GM12878 (cell line): ENCODE data around the gene PALLD. TPM values are rescaled to one million over a fixed set of nuclear protein-coding genes. Genes with fewer than 3 reads are reported as not detected.
A peak's percentile ranks its signal among the peaks of the same experiment; 100 is the strongest.

Source experiments
- ATAC-seq: fragments of 200-7000 bp; cut with Tn5 transposase; 3 replicates; pipeline ENCODE4 v1.9.1; 2020; ENCODE audit warnings: mild to moderate bottlenecking, moderate library complexity
- BruUV-seq: library from RNA; stranded (reverse); fragments of 400-500 nt; replicated peaks from 2 replicates; lab custom pipeline; 2021; lab: Mats Ljungman, UMichigan
- CTCF ChIA-PET: fragments of 300-600 bp; sonication (Branson Sonifier 250); formaldehyde crosslinking; extraction: SDS; loops from one replicate; lab custom pipeline; 2021; ENCODE audit warnings: inconsistent platforms; lab: Yijun Ruan, JAX
- POLR2A ChIA-PET: fragments of 350-600 bp; formaldehyde crosslinking; extraction: SDS; loops from one replicate; lab custom pipeline; 2021; ENCODE audit warnings: inconsistent platforms; lab: Charles Lee
- RAD21 ChIA-PET: fragments of 300-600 bp; sonication (Branson Sonifier 250); formaldehyde crosslinking; loops from one replicate; lab custom pipeline; 2023; ENCODE audit warnings: antibody characterized with exemption; ENCODE audit not compliant: unreplicated experiment; lab: Charles Lee
- SMC1A ChIA-PET: fragments of 300-600 bp; sonication (Branson Sonifier 250); formaldehyde crosslinking; loops from one replicate; lab custom pipeline; 2023; ENCODE audit not compliant: unreplicated experiment, uncharacterized antibody; lab: Charles Lee
- DNase-seq: peaks from one replicate; pipeline ENCODE4 v3.0.0-alpha.2; 2011; ENCODE audit warnings: low read depth, low spot score
- FAIRE-seq: peaks from 3 replicates; lab custom pipeline; 2011; peaks lifted over from hg19 to GRCh38; lab: Jason Lieb, UNC
- H2AFZ ChIP-seq: 2 replicates; pipeline ENCODE4 v1.6.0; 2011; ENCODE audit warnings: low read depth, low read length, control low read depth; ENCODE audit not compliant: control insufficient read depth
- H3K27ac ChIP-seq: 2 replicates; pipeline ENCODE4 v1.5.1; 2011; ENCODE audit warnings: control low read depth; ENCODE audit not compliant: control insufficient read depth, insufficient read depth
- H3K27me3 ChIP-seq, 2 experiments: replicated peaks in 1 of 2; 2 replicates each; pipeline versions ENCODE4 v1.6.0 to v1.6.1; 2011; ENCODE audit warnings: low read length in 1 of 2; ENCODE audit not compliant: control insufficient read depth in 2 of 2, insufficient read depth in 2 of 2
- H3K36me3 ChIP-seq, 2 experiments: 2 replicates each; pipeline ENCODE4 v1.5.1; 2011; ENCODE audit warnings: low read length in 1 of 2; ENCODE audit not compliant: control insufficient read depth in 2 of 2, insufficient read depth in 2 of 2
- H3K4me1 ChIP-seq: 2 replicates; pipeline ENCODE4 v1.6.1; 2011; ENCODE audit warnings: mild to moderate bottlenecking, low read length, moderate library complexity, mixed read lengths; ENCODE audit not compliant: control insufficient read depth, insufficient read depth
- H3K4me2 ChIP-seq: 2 replicates; pipeline ENCODE4 v1.6.0; 2011; ENCODE audit warnings: control low read depth; ENCODE audit not compliant: control insufficient read depth, insufficient read depth
- H3K4me3 ChIP-seq: fragments of 200-600 bp; sonication (generic); 2 replicates; pipeline ENCODE4 v1.5.1; 2016
- H3K79me2 ChIP-seq: 2 replicates; pipeline ENCODE4 v1.6.0; 2011; ENCODE audit warnings: low read length; ENCODE audit not compliant: control insufficient read depth, insufficient read depth
- H3K9ac ChIP-seq: 2 replicates; pipeline ENCODE4 v1.8.0; 2011; ENCODE audit warnings: low read length, control low read depth, mixed read lengths; ENCODE audit not compliant: control insufficient read depth, insufficient read depth
- H3K9me3 ChIP-seq: replicated peaks from 3 replicates; pipeline ENCODE4 v1.5.1; 2011; ENCODE audit warnings: mild to moderate bottlenecking, low read length; ENCODE audit not compliant: control insufficient read depth, insufficient read depth
- H4K20me1 ChIP-seq: 2 replicates; pipeline ENCODE4 v1.6.0; 2011; ENCODE audit not compliant: control insufficient read depth, insufficient read depth
- BCL3 ChIP-seq: IDR thresholded peaks from 2 replicates; pipeline ENCODE4 v1.6.1; 2011; ENCODE audit warnings: borderline replicate concordance, low read depth, mild to moderate bottlenecking, moderate library complexity, low read length; ENCODE audit not compliant: insufficient read depth, poor library complexity, severe bottlenecking
- DPF2 ChIP-seq: fragments of 450-650 bp; IDR thresholded peaks from 2 replicates; pipeline ENCODE4 v1.6.1; 2017; ENCODE audit warnings: mild to moderate bottlenecking
- FOXK2 ChIP-seq: fragments of 450-650 bp; IDR thresholded peaks from 2 replicates; pipeline ENCODE4 v1.6.1; 2017; ENCODE audit warnings: mild to moderate bottlenecking, moderate library complexity
- JUND ChIP-seq: IDR thresholded peaks from 2 replicates; pipeline ENCODE4 v1.6.1; 2012; ENCODE audit warnings: low read depth, mild to moderate bottlenecking, low read length, improper control_type of control experiment, moderate library complexity
- LARP7 ChIP-seq: fragments of 450-650 bp; IDR thresholded peaks from 2 replicates; pipeline ENCODE4 v1.6.1; 2017; ENCODE audit warnings: mild to moderate bottlenecking
- NFIC ChIP-seq: IDR thresholded peaks from 2 replicates; pipeline ENCODE4 v1.6.1; 2012; ENCODE audit warnings: low read depth, mild to moderate bottlenecking, inconsistent platforms, low read length, moderate library complexity
- NR2C2 ChIP-seq: IDR thresholded peaks from 2 replicates; pipeline ENCODE4 v1.6.1; 2011; ENCODE audit warnings: borderline replicate concordance, low read depth; ENCODE audit not compliant: control insufficient read depth, insufficient read length
- RB1 ChIP-seq: fragments of 450-650 bp; formaldehyde crosslinking; IDR thresholded peaks from 2 replicates; pipeline ENCODE4 v1.6.1; 2017; ENCODE audit warnings: mild to moderate bottlenecking, borderline replicate concordance
- RBBP5 ChIP-seq: fragments of 200-600 bp; sonication (generic); conservative IDR thresholded peaks from 2 replicates; pipeline ENCODE4 v1.6.1; 2016
- SMC3 ChIP-seq: IDR thresholded peaks from 2 replicates; pipeline ENCODE4 v1.6.1; 2011; ENCODE audit warnings: low read length, improper control_type of control experiment, borderline replicate concordance
- SPI1 ChIP-seq: IDR thresholded peaks from 2 replicates; pipeline ENCODE4 v1.6.1; 2011; ENCODE audit warnings: low read depth, mild to moderate bottlenecking, low read length, moderate library complexity, borderline replicate concordance; ENCODE audit not compliant: insufficient read depth
- USF2 ChIP-seq: IDR thresholded peaks from 2 replicates; pipeline ENCODE4 v1.6.1; 2011; ENCODE audit warnings: low read depth, low read length, improper control_type of control experiment, borderline replicate concordance
- YY1 ChIP-seq: IDR thresholded peaks from 2 replicates; pipeline ENCODE4 v1.6.1; 2011; ENCODE audit warnings: low read depth, mild to moderate bottlenecking, low read length
- ZBTB33 ChIP-seq: fragments of 450-650 bp; IDR thresholded peaks from 2 replicates; pipeline ENCODE4 v1.6.1; 2017; ENCODE audit warnings: mild to moderate bottlenecking
- ZNF24 ChIP-seq: fragments of 450-650 bp; IDR thresholded peaks from 2 replicates; pipeline ENCODE4 v1.6.1; 2017; ENCODE audit warnings: antibody characterized with exemption, mild to moderate bottlenecking
- WGBS: methylation state at CpG from one replicate; pipeline ENCODE4 v1.1.6; 2016; ENCODE audit warnings: low lambda C conversion rate; ENCODE audit not compliant: insufficient replicate concordance, insufficient coverage; ENCODE audit errors: missing lambda C conversion rate; 5-methylcytosine and 5-hydroxymethylcytosine counted together
- in situ Hi-C: fragments of 300-500 bp; cut with MboI; formaldehyde crosslinking; loops from 9 replicates; pipeline ENCODE4 v1.14.3; 2018; ENCODE audit warnings: mixed read lengths
- intact Hi-C: fragments of 100-400 bp; cut with micrococcal nuclease; formaldehyde crosslinking; loops from one replicate; pipeline ENCODE4 v1.14.2; 2022; ENCODE audit not compliant: unreplicated experiment
- polyA plus RNA-seq, 11 experiments: library from polyadenylated mRNA; depleted of rRNA in 4 of 11; unstranded in 6 of 11; stranded (reverse) in 5 of 11; fragments of >200 nt; fragmentation: Nextera tagmentation in 4 of 11; fragmentation: Illumina TruSeq in 1 of 11; extraction: Ambion mirVana in 4 of 11; extraction: Trizol in 1 of 11; gene quantifications; 1 replicate in 1 of 11; 2 replicates in 10 of 11; pipeline versions ENCODE4 v1.2.1 to v1.2.3, GENCODE V29; 2011 to 2016; ENCODE audit warnings: inconsistent platforms in 2 of 11, missing spikeins in 2 of 11, low read depth in 1 of 11
- total RNA-seq, 4 experiments: library from RNA; depleted of rRNA in 3 of 4; stranded (reverse); fragments of >200 nt in 3 of 4; fragmentation: Illumina TruSeq in 1 of 4; extraction: Trizol in 1 of 4; gene quantifications; 2 replicates each; pipeline versions ENCODE4 v1.2.1 to v1.2.3, GENCODE V29; 2013 to 2021
- TF ChIP-seq, protein P1 (sequence below): IDR thresholded peaks from 2 replicates; pipeline ENCODE4 v1.6.1; 2011; ENCODE audit warnings: borderline replicate concordance, low read depth, mild to moderate bottlenecking, moderate library complexity, mixed read lengths, low read length; ENCODE audit not compliant: insufficient read depth; ENCODE audit errors: extremely low read length

The PALLD gene
- total and polyA plus RNA-seq, 10 of the 15 experiments (the other 5 are each of a cell fraction or from before 2014, with no cell fraction given), result 1.0 to 7.7 (median 1.7) TPM

- TF ChIP-seq ZBTB33 (0 out of 2 replicates have a peak, but pooled peaks have one; percentile 12), ZNF24 (no peak), DPF2 (0 out of 2 replicates have a peak, but pooled peaks have one; percentile 46), SPI1 (no peak), LARP7 (0 out of 2 replicates have a peak, but pooled peaks have one; percentile 16), NFIC (no peak)
- TF ChIP-seq, all 136 proteins: peak for 7
Observed at GRCh38 chr4:168877511-168878491, 380.9 kb downstream of the PALLD start (continued).

- RAD21 ChIA-PET, result no interaction called here
- H3K27me3 ChIP-seq, result no peaks in the 10 kb centered on the region
- no peak overlapping the region for H3K9ac ChIP-seq
- in situ Hi-C loops (no loop called here), intact Hi-C loops (loop anchor here (2.0 kb wide), 1 partner anchor 168 kb away; no protein-coding TSS in a partner anchor)
- ATAC-seq (no peak), FAIRE-seq (no peak), DNase-seq (no peak)
- SMC1A ChIA-PET, result interaction anchor here (0.6 to 3.9 kb wide), 2 partner anchors 167 to 170 kb away, joined by 3 to 19 read pairs; no protein-coding TSS in a partner anchor
- H2AFZ ChIP-seq, result no peak overlapping the region
- H3K27ac ChIP-seq, result no peak overlapping the region
- no peak overlapping the region for H3K4me3 ChIP-seq
- H3K4me2 ChIP-seq, result no peak overlapping the region
- no peaks in the 10 kb centered on the region for H3K79me2 ChIP-seq
- CTCF ChIA-PET, result no interaction called here
- H4K20me1 ChIP-seq, result no peaks in the 10 kb centered on the region
- no peaks in the 10 kb centered on the region for H3K36me3 ChIP-seq
- no peaks in the 10 kb centered on the region for H3K9me3 ChIP-seq
- 96% methylated on average over 2 of the region's 2 CpGs for WGBS
- POLR2A ChIA-PET, result no interaction called here
- BruUV-seq, result no TSS peak
- 0 out of 2 replicates have a peak, but pooled peaks cover 4% of the 10 kb centered on the region for H3K4me1 ChIP-seq
- no peak for TF ChIP-seq FOXK2
- TF ChIP-seq USF2, result no peak
- TF ChIP-seq RBBP5, result no peak
- TF ChIP-seq, protein P1, sequence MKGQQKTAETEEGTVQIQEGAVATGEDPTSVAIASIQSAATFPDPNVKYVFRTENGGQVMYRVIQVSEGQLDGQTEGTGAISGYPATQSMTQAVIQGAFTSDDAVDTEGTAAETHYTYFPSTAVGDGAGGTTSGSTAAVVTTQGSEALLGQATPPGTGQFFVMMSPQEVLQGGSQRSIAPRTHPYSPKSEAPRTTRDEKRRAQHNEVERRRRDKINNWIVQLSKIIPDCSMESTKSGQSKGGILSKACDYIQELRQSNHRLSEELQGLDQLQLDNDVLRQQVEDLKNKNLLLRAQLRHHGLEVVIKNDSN, result no peak
- no peak for TF ChIP-seq SMC3
- TF ChIP-seq LARP7, result no peak
- no peak for TF ChIP-seq YY1
- TF ChIP-seq RB1, result no peak
- no peak for TF ChIP-seq JUND
- TF ChIP-seq BCL3, result no peak
- no peak for TF ChIP-seq SPI1
- TF ChIP-seq NR2C2, result no peak
Observed at GRCh38 chr4:168878623-168879022, 381.8 kb downstream of the PALLD start.
